Testis (tissue), 2 donors: Measurements from ENCODE around the gene PHF19.

Source experiments
- POLR2A ChIP-seq: fragments of 450-650 bp; IDR thresholded peaks from one replicate; pipeline ENCODE4 v1.6.1; 2017; ENCODE audit warnings: antibody characterized with exemption, mild to moderate bottlenecking, moderate library complexity
- TF ChIP-seq, protein P1 (sequence below), 3 experiments: fragments of 450-650 bp in 2 of 3; fragments of 200-600 bp in 1 of 3; sonication (generic) in 1 of 3; IDR thresholded peaks; one replicate each; pipeline ENCODE4 v1.5.1; 2016 to 2019; ENCODE audit warnings: antibody characterized with exemption in 3 of 3, mild to moderate bottlenecking in 2 of 3, moderate library complexity in 1 of 3

DNA sequence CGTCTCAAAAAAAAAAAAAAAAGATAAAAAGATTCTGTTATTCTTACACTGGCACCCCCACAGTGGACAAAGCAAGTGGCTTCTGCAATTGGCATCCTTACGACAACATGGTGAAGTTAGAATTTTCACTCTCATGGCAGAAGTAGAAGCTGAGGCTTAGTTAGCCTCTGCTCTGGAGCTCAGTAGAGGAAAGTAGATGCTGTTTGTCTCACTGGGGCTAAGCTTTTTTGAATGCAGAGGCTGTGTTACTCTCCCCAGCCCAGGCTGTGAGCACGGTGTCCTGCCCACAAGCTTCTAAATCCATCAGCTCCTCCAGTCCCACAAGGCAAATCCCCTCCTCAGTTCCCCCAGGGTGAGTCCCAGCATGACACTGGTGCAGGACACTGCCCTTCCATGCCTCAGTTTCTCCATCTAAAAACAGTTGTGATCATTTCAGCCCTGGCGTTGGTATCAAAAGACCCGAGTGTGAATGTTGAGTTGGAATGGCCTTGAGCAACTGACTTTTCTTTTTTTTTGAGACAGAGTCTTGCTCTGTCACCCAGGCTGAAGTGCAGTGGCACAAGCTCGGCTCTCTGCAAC, 22.6 kb upstream of the PHF19 start:
- no peak for TF ChIP-seq POLR2A
- TF ChIP-seq, protein P1, sequence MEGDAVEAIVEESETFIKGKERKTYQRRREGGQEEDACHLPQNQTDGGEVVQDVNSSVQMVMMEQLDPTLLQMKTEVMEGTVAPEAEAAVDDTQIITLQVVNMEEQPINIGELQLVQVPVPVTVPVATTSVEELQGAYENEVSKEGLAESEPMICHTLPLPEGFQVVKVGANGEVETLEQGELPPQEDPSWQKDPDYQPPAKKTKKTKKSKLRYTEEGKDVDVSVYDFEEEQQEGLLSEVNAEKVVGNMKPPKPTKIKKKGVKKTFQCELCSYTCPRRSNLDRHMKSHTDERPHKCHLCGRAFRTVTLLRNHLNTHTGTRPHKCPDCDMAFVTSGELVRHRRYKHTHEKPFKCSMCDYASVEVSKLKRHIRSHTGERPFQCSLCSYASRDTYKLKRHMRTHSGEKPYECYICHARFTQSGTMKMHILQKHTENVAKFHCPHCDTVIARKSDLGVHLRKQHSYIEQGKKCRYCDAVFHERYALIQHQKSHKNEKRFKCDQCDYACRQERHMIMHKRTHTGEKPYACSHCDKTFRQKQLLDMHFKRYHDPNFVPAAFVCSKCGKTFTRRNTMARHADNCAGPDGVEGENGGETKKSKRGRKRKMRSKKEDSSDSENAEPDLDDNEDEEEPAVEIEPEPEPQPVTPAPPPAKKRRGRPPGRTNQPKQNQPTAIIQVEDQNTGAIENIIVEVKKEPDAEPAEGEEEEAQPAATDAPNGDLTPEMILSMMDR (IDR thresholded peaks at IDR 0.05): no peak
